NCI-H1417 (cell line): Measurements from ENCODE around the gene MSLN.

Source experiments
- DNase-seq, 3 experiments: peaks; one replicate each; lab custom pipeline; 2025; lab: John Stamatoyannopoulos, UW

MSLN gene

GRCh38 chr16:804193-805048 lies 43.9 kb downstream of the MSLN start:
- DNase-seq = no peak

- no peak for DNase-seq
These were observed 44.9 kb downstream of the MSLN start for GRCh38 chr16:805474-805873.

GRCh38 chr16:807347-808084 lies 47.0 kb downstream of the MSLN start:
- peak; percentile 89 to 96 (median 96) for DNase-seq

DNA sequence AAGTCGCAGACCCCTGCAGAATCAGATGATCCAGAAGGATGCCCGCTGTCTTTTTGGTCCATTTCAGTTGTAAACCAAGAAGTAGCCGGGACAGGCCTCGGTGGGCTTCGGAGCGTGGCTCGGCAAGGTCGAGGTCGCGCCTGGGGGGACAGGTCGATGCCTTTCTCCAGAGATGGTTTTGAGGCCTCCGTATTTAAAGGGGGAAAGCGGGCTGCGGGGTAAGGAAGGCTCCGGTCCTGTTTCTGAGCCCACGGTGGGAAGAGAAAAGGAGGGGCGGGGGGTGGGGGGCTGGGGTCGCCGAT lies 47.5 kb downstream of the MSLN start:
- no peak for DNase-seq

- peak; percentile 28 to 65 (median 63) for DNase-seq
These were observed 52.8 kb downstream of the MSLN start for GRCh38 chr16:813204-813915.

DNA sequence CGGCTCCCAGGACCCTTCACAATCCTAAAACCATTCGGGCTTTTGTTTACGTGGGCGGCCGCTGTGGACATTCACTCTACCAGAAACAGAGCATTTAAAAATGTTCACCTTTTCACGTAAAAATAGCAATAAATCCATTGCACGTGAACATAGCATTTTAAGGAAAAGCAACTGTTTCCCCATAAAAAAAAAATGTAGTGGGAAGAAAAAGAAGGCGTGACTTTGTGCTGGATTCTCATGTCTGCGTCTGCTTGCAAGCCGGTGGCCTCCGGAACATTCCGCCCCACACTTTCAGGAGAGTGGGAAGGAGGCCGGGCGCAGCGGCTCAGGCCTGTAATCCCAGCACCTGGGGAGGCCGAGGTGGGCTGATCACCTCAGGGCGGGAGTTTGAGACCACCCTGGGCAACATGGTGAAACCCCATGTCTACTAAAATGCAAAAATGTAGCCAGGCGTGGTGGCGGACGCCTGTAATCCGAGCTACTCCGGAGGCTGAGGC lies 53.4 kb downstream of the MSLN start:
- DNase-seq = no peak

GRCh38 chr16:814974-815373 lies 54.4 kb downstream of the MSLN start:
- no peak for DNase-seq

- no peak for DNase-seq
These were observed 55.3 kb downstream of the MSLN start for GRCh38 chr16:815861-816260.

- DNase-seq = peak in 1 of 3 experiments; percentile 9
These were observed 56.7 kb downstream of the MSLN start for GRCh38 chr16:817001-817906.

DNA sequence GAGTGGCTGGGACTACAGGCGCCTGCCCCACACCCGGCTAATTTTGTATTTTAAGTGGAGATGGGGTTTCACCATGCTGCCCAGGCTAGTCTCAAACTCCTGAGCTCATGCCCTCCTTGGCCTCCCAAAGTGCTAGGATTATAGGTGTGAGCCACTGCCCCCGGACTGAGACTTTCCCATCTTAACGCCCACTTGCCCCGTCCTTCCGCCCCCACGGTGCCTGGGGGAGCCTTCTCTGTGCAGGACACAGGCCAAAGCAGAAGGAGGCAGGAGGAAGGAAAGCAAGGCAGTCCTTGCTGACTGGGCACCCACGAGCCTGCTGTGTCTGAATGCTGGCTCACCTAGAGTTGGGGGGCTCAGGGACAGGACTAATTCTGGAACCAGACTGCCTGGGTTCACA lies 57.6 kb downstream of the MSLN start:
- no peak for DNase-seq
